Measurements from ENCODE around the gene EDAR.

Gene EDAR

DNA sequence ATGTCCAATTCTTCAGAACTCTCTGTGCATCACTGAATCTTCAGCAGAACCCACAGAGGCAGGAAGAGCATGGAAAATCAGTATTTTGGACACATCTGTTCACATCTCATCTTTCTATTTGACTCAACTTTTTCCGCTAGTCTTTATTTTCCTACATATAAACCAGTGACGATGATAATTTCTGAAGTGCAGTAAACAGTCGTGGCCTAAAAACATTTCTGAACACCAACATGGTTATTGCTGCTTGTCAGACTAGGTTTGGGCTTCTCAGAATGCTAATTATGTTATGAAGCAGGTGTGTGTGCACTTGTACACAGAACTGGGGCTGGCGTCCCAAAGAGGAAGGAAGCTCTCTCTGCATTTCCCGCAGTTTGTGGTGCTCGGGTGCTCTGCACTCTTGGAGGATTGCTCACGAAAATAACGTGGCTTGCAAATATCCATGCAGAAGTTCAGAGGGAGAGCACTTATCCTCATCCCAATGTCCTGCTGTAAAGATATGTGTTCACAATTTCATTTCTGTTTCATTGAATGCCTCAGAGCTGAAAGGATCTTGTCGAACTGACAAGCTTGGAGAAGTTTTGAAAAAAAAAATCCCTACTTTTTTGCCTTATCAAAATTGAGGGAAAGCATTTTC is 50.8 kb downstream of the EDAR start:
- DNase-seq, result no peak

DNA sequence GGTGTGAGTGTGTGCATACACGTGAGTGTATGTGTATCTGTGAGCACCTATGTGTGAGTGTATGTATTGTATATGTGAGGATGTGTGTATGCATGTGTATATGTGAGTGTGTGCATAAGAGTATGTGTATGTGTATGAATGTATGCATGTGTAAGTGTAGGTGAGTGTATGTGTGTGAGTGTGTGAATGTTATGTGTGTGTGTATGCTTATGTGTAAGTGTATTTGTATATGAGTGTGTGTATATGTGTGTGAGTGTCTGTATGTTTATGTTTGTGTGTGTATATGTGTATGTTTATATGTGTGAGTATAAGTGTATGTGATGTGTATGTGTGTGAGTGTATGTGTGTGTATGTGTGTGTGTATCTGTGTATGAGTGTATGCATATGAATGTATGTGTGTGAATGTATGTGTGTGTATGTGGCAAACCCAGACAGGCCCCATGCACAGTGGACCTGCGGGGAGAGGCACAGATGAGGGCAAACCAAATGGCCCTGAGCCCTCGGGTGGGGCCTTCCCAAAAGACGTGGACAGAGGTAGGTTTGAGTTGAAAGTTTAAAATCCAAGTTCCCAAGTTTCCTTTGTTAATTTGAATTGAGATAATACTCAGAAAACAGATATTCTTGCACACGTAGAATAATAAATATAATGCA is 51.5 kb downstream of the EDAR start:
- no peak for DNase-seq

DNA sequence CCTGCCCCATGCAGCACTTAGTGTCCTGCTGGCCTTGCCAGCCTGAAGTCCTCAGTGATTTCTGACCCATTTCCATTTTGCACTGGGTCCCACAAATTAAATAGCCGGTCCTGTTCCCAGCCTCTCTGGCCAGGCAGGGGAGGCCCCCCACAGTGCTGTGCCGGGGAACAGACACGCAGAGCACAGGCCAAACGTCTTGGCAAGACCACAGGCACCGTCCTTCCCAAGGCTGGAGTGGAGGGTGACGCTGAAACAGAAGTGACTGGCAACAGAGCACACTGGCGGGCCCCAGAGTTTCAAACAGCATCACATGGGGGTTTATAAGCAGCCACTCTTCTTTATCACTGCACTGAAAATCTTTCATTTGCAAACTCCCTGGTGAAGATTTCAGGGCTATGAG is 52.2 kb downstream of the EDAR start:
- no peak for DNase-seq

DNA sequence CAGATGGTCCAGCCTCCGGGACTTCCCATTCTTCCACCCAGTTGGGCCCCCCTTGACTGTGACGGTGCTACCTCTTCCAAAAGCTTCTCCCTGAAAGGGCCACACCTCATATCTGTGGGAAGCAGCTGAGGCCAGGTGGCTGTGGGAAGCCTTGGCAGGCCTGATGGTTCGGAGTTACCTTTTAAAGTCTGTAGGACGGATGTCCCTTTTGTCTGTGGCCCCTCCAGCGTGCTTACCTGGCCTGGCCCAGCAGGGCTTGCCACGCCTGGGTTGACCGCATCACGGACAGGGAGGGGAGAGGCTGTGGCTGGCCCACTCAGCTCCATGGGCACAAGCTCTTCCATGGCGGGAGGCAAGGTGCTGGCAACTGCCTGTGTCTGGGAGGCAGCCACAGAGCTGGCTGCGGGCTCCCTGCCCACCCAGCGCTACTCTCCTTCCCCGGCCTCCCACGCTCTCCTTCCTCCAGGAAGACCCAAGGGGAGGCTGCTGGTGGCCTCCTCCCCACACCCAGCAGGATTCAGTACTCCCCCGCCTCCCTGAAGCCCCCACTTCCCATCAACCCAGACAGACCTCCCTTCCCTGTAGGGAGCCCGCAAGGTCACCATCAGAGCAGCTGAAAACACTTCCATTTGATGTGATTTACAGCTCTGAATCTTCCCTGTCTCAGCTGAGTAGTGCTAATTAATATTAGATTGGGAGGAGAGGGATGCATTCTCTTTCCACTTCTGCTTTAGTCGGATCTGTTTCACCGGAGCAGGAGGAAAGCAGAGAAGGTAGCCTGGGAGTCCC is 52.8 kb downstream of the EDAR start:
- no peak for DNase-seq

DNA sequence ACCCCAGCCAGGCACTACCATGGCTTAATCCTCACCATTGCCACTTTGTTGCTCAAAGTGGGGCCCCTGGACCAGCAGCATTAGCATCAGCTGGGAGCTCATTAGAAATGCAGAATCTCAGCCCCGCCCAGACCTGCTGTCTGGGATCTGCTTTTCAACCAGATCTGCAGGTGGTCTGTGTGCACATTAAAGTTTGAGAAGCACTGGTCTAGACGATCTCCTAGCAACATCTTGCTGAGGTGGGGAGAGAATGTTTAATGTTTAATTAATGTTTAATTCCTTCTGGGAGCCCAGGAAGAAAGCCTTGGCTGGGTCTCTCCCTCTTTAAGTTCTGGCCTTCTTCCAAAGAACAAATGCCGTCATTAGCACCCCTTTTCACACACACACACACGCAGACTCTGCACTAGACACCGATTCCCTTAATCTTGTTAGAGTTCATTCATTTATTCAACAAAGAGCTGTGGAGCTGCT is 53.7 kb downstream of the EDAR start:
- DNase-seq, result no peak

DNA sequence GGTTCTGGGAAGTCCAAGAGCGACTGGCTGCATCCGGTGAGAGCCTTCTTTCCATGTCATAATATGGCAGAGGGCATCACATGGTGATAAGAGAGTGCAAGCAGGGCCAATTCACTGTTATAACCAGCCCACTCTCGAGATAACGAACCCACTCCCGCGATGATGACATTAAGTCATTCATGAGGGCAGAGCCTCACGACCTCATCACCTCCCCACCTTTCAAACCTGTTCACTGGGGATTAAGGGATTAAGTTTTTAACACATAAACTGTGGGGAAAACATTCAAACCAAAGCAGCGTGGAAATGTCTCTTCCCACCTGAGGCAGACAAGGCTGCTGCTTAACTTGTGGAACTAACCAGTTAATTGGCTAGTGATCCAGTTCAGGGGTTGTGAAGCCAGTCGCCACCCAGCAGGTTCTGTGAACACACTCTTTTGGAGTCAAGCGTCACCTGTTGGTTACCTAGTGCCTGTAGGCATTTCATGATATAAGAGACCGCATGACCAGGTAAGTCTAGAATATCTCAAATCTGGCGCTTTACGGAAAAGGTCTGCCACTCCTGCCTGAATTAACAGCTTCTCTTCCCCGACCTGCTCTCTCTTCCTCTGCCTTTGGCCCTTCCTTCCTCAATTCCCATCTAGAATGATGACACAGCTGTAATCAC is 54.3 kb downstream of the EDAR start:
- no peak for DNase-seq

DNA sequence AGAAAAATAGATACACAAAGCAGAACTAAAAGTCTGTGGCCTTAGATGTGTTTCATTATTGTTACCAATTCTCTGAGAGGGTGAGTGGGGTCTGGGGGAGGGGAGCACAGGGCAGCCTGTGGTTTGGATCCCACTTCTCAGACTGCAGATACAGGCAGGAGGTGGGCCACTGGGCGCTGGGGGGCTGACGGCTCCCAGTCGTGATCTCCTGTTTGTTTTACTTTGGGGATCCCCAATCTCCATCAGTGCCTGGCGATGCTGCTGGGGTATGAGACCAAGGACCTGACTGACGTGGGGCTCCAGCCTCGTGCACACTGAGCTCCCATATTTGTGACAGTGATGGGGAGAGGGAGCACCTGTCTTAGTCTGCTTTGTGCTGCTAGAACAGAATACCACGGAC is 54.9 kb downstream of the EDAR start:
- no peak for DNase-seq

DNA sequence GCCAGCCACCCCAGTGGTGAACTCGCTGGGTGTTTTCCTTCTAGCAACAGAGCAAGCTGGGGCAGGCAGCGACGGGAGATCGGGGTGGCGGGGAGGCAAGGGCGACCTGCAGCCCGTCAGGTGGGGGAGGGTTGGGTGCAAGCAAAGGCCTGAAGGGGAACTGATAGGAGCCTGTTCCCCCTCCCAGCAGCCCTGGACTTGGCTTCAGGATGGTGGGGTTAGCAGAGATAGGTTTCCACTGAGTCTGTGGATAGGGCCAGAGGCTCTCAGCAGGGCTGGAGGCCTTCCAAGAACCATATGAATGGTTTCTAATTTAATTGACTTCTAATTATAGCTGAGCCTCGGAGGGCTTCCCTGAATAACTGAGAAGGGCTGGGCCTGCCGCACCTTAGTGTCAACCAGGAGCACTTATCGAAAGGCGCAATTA is 55.3 kb downstream of the EDAR start:
- peak; percentile 18 for DNase-seq

DNA sequence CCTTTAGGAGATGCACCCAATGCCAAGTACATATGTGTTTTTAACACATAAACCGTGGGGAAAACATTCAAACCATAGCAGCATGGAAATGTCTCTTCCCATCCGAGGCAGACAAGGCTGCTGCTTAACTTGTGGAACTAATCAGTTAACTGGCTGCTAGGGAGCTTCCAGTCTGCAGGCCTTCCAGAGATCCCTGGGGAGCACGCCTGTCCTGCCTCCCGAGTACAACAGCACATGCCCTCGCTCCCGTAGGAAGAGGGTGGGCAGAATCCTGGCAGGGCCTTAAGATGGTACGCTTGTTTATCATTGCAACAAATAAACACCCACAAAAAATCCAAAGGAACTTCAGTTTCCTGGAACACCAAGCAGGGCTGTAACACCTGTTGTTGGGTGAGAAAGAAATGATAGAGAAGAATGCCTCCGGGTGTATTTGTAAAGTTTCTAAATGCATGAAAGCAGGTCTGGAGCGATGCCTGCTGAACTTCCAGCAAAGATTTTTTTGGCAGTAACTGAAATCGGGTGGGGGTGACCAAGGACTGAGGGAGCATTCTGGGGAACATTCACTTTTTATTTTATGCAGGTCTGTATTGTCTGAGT is 56.2 kb downstream of the EDAR start:
- DNase-seq, result no peak

DNA sequence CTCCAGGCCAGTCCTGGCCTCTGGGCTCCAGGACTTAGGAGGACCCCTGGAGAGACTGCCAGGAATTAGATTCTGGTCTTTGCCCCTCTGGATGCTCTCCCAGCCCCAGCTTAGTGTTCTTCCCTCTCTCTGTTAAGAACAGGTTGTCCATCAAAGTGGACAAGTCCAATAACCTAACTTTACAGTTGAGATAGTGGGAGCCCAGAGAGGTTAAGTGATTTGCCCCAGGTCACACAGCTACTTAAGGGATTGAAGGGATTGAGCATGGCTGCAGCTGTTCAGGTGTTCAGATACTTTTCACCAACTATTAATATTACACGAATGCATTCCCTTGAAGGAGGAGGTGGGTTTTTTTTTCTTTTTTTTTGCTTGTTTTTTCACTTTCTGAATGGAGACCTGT is 57.6 kb downstream of the EDAR start:
- no peak for DNase-seq

DNA sequence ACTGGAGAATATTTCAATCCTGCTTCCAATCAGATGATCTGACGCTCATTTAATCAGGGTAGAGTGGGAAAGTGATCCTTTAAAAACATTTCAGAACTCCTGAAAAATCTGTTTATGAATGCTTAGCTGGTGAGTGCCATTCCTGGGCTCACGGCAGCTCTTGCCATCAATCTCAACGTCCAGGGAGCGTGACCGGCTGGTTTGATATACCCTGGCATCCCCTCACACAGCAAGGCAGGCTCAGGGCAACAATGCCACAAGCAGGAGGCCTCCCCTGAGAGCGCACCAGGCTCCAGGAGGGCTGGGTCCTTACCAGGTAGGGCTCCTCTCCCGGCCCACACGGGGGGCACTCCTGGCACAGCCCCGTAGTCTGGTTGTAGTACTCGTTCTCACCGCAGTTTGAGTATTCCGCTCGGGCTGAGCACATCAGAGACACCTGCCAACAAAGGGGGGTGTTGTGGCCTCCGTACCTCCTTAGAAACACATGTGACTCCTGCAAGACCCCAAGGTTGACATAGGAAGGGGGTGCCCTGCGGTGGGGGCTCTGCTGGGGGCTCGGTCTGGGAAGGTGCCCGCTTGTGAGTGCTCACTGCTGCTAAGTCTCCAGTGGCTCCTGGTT is 59.1 kb downstream of the EDAR start:
- DNase-seq, result no peak

DNA sequence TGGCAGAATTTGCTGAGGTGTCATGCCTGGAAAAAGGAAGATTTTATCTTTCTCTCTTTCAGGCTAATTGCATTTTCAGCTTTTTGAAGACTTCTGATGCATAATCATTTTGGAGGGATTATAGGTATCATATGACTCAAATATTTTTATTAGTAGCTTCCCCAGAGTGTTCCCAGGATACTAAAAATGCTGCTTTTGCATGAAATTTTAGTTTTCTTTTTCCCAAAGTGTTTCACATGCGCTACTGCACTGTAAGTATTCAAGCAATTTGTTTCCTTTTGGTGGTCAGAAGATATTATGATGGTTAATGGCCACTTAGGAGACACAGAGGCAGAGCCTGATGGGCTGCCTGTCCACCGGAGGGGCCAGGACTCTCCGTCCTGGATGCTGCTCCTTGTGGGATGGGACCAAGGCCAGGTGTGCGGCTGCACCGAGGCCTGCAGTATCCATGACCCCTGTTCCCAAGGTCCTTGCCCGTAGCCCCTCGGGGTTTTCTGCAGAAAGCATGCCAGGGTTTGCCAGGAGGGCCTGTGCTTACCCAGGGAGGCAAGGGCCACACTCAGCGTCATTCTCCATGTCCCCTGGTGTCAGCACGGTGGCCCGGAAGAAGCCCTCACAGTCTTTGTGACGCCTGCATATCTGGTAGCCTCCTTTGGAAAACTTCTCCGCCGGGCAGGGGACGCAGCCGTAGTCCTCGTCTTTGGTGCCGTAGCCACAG is 60.2 kb downstream of the EDAR start:
- DNase-seq, result no peak

DNA sequence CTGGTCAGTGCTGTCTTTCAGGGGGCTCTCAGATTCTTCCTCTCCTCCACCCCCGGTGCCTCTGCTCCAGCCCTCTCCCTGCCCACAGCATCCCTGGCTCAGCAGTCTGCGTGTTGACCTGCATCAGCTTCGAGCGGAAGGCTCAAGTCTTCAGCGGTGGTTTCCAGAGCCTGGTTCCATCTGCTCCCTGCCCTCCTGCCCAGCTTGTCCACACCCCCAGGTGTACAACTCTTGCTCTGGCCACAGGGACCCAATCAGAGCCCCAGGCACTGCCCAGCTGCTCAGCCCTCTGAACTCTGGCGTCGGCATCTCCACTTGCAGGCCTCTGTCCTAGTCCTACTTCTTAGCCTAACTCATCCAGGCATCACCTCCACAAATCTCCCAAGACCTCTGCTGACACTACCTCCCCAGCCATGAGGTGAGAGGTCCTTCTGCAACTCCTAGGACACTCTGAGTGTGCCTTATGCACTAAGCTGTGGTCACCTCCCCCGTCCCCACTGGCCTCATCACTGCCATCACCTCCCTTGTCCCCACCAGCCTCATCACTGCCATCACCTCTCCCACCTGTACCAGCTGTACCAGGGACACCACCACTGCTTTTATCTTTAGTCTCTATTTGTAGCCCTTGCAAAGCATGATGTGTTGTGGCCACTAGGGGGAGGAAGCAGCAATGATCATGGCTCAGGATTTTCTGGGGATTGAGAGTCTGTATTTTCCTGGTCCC is 60.9 kb downstream of the EDAR start:
- peak; percentile 50 for DNase-seq

DNA sequence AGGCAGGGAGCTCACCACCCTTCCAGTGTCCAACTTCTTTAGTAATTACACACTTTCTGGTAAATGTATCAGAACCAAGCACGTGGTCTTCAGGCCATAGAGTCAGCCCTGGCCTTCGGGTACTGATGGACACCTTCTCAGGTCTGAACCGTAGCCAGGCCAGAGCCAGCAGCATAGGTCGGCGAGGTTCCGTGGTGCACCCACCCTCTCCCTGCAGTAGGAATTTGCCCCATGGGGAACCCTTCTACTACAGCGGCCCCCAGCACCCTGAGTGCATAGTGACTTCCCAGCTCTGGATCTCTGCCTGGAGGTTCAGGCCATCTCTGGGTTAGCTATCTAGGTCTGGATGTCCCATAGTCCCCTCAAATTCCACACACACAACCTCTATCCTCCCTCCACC is 61.6 kb downstream of the EDAR start:
- DNase-seq, result no peak

DNA sequence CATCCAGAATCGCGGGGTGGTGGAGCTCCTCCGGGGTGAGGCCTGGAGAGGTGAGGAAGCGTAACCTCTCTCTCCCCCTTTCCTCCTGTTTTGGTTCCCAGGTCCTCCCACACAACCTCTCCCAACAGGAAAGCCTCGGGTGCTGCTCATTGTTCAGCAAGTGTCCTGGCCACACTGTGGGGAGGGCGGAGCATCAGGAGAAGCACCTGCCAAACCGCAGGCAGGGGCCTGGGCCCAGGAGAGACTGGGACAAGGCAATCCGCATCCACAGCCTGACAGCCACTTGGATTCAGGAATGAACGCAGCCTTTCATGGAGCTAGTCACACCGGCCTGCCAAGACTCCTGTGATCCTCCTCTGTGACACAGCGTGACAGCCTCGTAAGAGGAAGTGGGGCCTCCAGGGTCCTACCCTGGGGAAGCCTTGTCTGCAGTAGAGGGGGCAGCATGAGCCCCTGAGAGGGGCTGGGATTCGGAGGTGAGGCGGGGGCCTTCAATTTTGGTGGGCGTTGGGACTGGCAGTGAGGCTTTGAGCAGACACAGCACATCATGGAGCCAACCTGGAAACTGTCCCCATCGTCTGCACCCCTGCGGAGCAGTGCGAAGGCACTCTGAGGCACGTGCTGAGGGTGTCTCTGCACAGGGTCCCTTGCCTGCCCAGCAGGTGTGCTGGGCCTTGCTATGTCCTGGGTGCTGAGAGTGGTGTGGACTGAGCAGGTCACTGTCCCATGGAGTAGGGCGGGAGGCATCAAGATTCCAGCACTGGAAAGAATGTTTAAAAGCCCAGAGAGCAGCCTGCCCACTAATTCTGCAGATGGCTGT is 62.2 kb downstream of the EDAR start:
- no peak for DNase-seq

DNA sequence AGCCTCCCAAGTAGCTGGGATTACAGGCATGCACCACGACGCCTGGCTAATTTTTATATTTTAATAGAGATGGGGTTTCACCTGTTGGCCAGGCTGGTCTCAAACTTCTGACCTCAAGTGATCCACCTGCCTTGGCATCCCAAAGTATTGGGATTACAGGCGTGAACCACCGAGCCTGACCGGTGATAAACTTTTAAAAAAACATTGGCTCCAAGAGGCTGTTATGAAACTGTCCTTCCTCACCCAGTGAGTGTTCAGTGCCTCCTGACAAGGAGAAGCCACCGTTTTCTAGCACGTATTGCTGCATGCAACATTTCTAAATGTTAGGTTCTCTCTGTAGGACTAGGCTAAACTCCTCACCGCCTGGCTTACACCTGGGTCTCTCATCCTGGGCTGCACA is 63.3 kb downstream of the EDAR start:
- no peak for DNase-seq

DNA sequence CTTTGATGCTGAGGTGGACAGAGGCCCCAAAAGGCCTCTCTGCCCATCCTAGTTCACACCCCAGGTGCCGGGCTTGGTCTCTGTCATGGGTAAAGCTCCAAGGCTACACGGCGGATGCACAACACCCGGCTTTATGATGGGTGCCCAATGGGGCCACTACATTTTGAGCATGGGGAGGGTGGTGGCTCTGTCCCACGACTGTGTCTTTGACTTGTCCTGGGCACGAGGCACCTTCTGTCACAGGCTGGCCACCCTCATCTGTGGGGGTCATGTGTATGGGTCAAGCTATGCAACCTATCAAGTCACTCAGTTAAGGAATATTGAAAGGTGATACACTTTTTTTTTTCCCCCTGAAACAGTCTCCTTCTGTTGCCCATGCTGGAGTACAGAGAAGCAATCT is 63.7 kb downstream of the EDAR start:
- no peak for DNase-seq

DNA sequence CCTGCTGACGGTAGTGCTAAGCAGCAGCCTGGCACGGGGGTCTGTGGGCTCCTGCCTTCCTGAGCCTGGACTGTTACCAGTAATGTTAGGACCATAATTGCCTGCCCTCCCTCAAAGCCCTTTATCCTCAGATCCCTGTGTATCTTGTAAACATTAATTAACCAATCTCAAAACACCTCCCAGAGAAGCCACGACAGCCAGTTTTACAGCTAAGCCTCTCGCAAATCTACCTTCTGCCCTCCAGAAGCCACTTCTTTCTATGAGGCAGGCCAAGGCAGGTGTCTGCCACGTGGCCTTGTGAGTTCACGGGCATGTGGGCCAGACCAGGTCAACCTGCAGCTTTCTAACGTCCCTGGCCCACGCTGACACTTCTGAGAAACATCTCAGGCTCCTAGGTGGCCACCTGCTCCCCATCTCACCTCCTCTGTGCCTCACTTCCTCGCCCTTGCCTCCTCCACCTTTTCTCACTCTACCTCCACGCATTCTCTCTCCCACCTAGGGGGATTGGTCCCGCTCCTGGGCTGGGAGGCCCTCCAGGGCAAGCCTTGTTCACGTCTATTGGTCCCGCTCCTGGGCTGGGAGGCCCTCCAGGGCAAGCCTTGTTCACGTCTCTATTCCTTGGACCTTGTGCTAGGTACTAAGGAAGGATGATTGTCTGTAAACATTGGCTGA is 64.3 kb downstream of the EDAR start:
- no peak for DNase-seq

DNA sequence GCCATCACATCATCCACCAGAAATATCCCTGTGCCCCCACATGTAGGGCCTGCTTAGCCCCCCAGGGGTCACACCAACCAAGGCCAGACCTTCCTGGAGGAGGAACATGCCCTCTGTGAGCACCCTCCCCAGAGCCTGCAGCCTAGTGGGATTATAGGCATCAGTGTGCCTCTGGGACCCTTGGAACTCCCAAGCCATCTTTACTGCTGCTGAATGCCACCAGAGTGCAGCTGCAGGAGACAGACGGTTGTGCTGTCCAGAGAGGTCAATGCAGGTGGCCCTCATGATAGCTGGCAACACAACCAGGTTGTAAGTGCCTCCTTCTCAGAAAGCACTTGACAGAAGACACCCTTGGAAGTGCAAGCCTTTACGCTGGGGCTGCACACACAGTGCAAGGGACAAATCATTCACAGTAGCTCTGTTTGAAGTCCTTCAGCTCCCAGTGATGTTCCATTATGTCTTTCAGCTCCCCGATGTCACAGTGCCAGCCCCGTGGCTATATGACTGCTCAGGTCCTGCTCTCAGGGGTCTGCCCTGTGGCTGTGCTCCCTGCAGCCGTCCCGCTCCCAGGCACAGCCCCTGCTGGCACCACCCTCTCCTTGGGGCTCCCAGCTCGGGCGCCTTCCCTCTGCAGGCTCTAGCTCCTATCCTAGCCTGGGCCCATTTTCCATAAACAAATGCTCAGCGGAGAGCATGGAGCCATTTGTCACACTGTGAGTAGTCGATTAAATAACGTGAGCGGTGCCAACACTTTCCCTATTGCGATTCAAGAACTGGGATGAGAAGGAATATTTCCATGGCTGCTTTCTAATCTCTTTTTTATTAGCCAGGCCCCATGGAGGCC is 65.1 kb downstream of the EDAR start:
- no peak for DNase-seq

All from NCI-H1694 treated with DMSO at 0.1 percent for 48 hours (cell line).